AG20443 (cell line): ENCODE data around the gene SEC22C.

ENCODE experiments used
- DNase-seq: peaks from one replicate; pipeline ENCODE4 v3.0.0; 2012; ENCODE audit warnings: low spot score, mixed read lengths

SEC22C gene

GRCh38 chr3:42513121-42513520, 68.6 kb downstream of the SEC22C start:
- no peak for DNase-seq

GRCh38 chr3:42511736-42512135, 70.0 kb downstream of the SEC22C start:
- no peak for DNase-seq

DNA sequence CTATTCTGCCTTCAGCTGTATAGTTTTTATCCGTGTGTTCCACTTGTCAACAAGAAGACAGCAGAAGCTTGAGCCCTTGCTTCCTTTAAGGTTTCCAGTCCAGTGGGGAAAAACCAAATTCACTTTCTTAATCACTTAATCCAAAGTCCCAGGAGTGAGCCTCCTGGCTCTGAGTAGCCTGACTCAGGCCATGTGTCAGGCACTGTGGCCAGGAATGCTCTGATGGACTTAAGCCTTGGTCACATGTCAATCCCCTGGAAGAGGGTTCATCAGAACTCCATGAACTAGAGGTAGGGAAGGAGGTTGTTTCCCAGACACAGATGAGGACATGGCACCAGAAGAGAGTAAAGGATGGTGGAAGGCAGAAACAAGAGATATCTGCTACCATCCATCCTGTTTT, 70.6 kb downstream of the SEC22C start:
- DNase-seq, result no peak

GRCh38 chr3:42510325-42510724, 71.4 kb downstream of the SEC22C start:
- DNase-seq, result no peak

GRCh38 chr3:42509111-42509510, 72.7 kb downstream of the SEC22C start:
- no peak for DNase-seq

GRCh38 chr3:42508562-42508961, 73.2 kb downstream of the SEC22C start:
- DNase-seq, result no peak

DNA sequence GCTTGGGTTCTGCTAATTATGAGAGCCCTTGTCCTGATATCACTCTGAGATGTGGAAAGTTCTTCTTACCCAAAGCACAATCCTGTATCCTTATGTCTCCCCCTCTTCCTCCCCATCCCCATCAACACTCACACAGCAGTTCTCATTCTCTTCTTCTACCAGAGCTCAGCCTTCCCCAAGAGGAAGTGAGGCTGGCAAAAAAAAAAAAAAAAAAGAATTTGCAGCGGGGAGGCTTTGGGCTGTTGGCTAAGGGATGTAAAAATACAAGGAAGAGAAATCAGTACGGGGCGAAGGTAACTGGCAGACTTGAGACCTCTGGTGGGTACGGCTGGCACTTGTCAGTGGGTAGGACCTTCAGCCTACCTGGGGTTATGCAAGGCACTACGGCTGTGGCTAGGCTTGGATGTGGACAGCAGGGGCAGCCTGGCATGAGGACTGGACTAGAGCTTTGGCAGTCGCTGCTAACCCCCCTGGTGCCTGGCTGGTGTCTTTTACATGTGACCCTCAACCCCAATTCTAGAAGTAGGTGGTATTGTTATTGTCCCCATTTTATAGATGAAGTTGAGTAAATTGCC, 73.9 kb downstream of the SEC22C start:
- DNase-seq, result no peak

DNA sequence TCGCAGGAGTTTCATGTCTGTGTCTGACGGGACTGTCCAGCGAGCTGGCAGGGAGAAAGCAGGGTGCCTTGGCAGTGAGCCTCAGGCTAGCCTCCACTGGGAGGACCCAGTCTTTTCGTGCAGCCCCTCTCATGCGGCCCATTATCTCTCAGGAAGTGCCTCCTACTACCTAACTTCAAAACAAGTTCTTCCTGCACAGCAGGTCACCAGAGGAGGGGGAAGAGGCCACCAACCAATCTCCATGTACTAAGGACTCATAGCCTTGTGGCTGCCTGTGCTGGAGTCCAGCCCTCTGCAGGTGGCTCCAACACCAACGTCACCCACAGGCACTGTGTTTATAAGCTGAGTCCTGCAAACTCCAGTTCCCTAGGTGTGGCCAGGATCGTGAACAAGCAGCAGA, 74.5 kb downstream of the SEC22C start:
- DNase-seq, result no peak

GRCh38 chr3:42505849-42506410, 75.8 kb downstream of the SEC22C start:
- DNase-seq, result no peak

DNA sequence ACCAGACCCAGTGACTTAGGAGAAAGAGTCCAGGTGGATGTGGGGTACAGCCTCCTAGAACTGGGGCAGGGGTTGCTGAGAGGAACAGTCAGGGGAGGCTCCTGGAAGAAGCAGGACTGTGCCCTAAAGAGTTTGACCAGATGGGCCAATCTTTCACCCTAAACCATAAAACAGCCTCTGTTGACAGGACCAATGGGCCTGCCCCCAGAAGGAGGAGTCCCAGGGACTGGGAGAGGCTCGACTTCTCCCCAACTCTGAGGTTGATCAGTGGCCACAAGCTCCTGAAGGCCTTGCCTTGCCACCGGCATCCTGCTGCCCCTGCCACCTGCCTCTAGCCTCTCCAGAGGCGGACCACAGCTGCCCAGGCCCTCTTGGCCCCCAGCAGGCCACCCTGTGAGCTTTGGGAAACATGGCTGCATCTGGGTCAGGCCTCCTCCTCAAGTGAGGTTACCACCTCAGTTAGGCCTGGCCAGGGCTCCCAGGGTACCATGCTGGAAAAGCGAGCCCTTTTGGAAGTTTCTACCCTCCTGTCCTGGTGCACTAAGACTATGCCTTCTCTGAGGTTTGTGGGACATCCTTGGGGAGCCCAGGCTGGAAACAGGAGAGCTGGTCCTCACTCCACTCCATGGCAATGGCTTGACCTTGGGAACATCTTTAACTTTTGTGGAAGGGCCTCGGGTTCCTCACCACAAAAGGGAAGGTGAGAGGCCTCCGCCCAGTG, 76.5 kb downstream of the SEC22C start:
- DNase-seq, result no peak

DNA sequence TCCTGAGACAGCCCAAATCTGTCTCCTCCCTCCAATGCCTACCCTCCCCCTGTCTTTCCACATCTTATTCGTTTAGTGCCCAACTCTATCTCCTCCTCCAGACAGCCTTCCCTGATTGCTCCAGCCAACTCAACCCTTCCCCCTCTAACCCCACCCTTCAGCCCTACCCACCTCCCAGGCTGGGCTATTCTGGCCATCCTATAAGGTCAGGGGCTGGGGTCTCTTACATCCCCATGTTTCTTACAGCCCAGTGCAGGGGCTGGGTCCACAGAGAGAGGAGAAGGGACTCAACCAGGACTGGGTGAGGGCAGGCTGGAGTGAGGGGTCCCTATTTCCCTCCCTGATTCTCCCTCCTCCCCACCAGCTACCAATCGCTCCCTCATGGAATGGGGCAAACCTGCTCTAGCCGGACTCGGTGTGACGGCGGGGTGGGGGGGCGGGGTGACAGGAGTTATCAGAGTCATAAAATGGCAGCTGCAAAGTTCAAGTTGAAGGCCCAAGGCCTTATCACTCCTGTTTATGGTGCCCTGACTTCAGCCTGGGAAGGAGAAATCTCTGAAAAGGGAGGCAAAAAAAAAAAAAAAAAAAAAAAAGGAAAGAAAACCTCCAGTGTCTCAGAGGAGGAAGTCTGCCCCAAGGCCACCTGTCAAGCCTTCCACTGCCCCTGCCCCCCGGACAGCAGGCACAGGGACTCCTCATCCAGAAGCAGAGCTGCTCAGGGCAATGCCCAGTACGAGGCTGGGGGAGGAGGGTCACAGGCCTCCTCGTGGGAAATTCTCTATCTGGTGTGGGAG, 77.2 kb downstream of the SEC22C start:
- DNase-seq, result no peak

GRCh38 chr3:42503957-42504333, 77.8 kb downstream of the SEC22C start:
- no peak for DNase-seq

DNA sequence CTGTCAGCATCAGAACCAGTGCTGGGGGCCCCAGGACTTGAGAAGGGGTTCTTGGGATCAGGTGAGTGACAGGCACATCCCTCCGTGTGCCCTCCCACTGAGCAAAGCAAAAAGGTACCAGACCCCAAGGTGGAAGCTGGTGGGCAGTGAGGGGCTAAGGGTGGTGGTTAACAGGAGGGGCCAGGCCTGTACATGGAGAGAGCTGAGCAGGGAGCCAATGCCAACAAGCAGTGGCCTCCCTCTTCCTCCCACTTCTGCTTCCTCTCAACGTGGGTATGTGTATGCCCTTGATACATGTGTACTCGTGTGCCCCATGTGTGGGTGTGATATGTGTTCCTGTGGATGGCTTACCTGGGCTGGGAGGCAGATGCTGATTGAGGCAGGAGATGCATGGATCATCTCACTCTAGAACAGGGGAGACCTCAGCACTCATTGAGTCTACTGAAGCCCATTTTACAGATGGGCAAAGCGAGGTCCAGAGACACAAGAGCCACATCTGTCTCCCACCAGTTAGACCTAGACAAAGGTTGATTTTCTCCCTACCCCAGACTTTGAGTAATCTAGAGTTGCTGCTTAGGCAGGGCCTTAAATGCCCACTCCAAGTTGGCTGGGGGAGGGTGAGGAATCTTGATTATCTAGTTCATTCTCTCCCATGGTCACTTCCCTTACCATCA, 78.4 kb downstream of the SEC22C start:
- no peak for DNase-seq

- peak; percentile 57 for DNase-seq
Measured at GRCh38 chr3:42502429-42503250, 79.1 kb downstream of the SEC22C start, which contains the start of gene VIPR1. Gene VIPR1, plus strand, starts transcription at chr3:42502643. Its CDS starts 93 bp downstream, at chr3:42502736.

DNA sequence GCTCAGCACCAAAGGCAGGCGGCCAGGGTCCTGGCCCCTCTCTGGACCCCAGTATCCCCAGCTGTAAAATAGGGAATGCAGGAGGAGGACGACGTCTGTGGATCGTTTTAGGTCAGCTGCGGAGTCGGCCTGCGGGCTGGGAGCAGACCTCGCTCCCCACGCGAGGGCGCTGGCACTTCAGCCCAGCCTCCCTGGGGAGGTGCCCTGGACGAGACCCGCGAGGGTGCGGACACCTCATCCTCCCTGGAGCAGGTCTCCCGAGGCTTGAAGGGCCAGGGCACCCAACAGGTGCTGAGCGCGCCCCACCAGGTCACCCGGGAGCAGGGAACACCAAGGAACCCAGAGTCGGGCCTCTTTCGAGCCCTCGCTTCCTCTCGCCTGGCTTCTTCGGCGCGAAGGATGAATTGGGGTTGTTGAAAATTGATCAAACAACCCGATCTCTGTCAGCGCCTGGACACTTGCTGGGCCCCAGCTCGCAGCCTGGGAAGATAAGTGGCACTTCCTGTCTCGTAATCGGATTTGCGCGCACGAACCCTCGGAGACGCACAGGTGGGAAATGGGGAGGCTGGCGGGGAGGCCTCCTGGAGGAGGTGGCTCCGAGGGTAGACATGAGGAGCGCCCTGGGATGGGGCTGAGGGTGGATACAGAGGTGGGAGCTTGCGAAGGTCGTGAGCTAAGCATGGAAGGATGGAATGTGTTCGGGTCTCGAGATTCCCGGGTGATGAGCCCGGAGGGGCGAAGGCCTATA, 79.9 kb downstream of the SEC22C start:
- DNase-seq, result peak; percentile 60

- no peak for DNase-seq
Measured at GRCh38 chr3:42501321-42501680, 80.5 kb downstream of the SEC22C start.

DNA sequence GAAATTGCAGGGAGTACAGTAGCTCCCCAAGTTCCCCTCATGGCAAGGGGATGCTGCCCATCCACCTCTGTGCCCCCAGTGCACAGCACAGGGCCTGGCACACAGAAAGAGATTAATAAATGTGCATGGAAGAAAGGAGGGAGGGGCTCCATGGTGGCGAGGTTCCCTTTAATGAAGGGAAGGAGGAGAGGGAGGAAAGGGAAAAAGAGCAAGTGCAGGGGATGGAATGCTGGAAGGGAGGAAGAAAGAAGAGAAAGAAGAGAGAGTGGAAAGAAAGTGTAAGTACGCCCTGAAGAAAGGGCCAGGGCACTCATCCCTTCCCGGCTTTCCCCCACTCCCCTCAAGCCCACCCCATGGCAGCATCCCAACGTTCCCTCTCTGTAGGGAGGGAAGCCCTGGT, 80.9 kb downstream of the SEC22C start:
- DNase-seq, result no peak

GRCh38 chr3:42500091-42500490, 81.7 kb downstream of the SEC22C start:
- DNase-seq, result no peak

- no peak for DNase-seq
Measured at GRCh38 chr3:42499478-42499871, 82.3 kb downstream of the SEC22C start.

DNA sequence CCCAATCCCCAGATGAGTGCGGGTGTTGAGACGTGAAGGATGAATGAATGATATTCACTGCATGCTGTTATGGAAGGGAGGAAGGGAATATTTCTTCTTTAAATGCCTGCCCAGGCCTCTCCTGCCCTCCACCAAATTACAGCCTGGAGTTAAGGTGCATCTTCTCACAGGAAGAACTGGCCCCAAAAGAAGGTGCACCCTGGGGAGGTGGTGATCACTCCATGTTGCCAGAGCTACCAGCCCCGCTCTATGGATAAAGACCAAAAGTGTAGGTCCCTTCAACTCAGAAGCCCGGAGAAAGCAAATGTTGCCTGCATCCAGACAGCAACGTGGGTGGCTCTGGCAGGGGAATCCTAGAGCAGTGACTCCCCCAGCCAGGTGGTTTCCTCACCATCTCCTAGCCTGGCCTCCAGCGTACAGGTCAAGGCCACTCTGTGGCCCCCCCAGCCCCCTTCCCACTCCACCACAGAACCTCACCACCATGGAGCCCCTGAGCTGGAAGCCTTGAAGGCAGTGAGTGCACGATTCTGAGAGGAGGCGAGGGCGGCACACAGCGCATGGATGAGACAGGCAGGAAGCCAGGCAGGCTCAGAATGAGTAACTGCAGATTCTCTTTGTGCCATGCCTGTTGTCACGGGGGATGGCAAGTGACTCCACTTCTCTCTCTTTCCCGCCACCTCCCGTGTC, 82.8 kb downstream of the SEC22C start:
- no peak for DNase-seq
